Measurements from ENCODE around the gene CRABP1. TPM values are rescaled to one million over a fixed set of nuclear protein-coding genes. Genes with fewer than 3 reads are reported as not detected.

Gene CRABP1
- total and polyA plus RNA-seq, 2 donors from 2014 or later, result 61.0 TPM; not detected in 1

GRCh38 chr15:78306176-78306774, 33.9 kb upstream of the CRABP1 start:
- DNase-seq (no peak), FAIRE-seq (no peak)
- Histone ChIP-seq H3K27me3 (ENCODE audit: control insufficient read depth, insufficient read depth, low read length) (no peaks in the 10 kb centered on the region), H3K4me1 (ENCODE audit: control insufficient read depth in 2 of 3, insufficient read depth in 2 of 3, low read depth in 1 of 3, low read length in 3 of 3) (no peaks in the 10 kb centered on the region), H3K9me3 (ENCODE audit: control insufficient read depth in 2 of 3, insufficient read depth in 1 of 3, low read length in 3 of 3) (no peaks in the 10 kb centered on the region), H3K9ac (ENCODE audit: low read length in 3 of 3) (no peak overlapping the region), H3K4me3 (ENCODE audit: low read length in 3 of 3) (no peak overlapping the region), H3K27ac (ENCODE audit: low read depth in 2 of 2, low read length in 2 of 2) (no peak overlapping the region), H3K36me3 (ENCODE audit: control insufficient read depth in 2 of 3, insufficient read depth in 3 of 3, low read length in 3 of 3) (no peaks in the 10 kb centered on the region)
- intact Hi-C loops (cut with DNase I), result loop anchor here (5.0 kb wide), 1 partner anchor 111 kb away; no protein-coding TSS in a partner anchor
- TF ChIP-seq CTCF (IDR thresholded peaks at IDR 0.05; ENCODE audit: borderline replicate concordance, extremely low read depth, insufficient read depth), result no peak

- FAIRE-seq (no peak), DNase-seq (no peak)
- no peak for TF ChIP-seq CTCF (IDR thresholded peaks at IDR 0.05; ENCODE audit: borderline replicate concordance, extremely low read depth, insufficient read depth)
- Histone ChIP-seq H3K4me3 (ENCODE audit: low read length in 3 of 3) (no peak overlapping the region), H3K27ac (ENCODE audit: low read depth in 2 of 2, low read length in 2 of 2) (no peak overlapping the region), H3K36me3 (ENCODE audit: control insufficient read depth in 2 of 3, insufficient read depth in 3 of 3, low read length in 3 of 3) (no peaks in the 10 kb centered on the region), H3K9me3 (ENCODE audit: control insufficient read depth in 2 of 3, insufficient read depth in 1 of 3, low read length in 3 of 3) (no peaks in the 10 kb centered on the region), H3K4me1 (ENCODE audit: control insufficient read depth in 2 of 3, insufficient read depth in 2 of 3, low read depth in 1 of 3, low read length in 3 of 3) (no peaks in the 10 kb centered on the region), H3K27me3 (ENCODE audit: control insufficient read depth, insufficient read depth, low read length) (no peaks in the 10 kb centered on the region), H3K9ac (ENCODE audit: low read length in 3 of 3) (no peak overlapping the region)
- intact Hi-C loops (cut with DNase I), result loop anchor here (5.0 kb wide), 1 partner anchor 109 kb away; no protein-coding TSS in a partner anchor
Measured at GRCh38 chr15:78307976-78308375, 32.2 kb upstream of the CRABP1 start.

- no peak for FAIRE-seq
- no peak overlapping the region for H3K4me3 ChIP-seq (ENCODE audit: low read length in 3 of 3)
- H3K27me3 ChIP-seq (ENCODE audit: control insufficient read depth, insufficient read depth, low read length), result no peaks in the 10 kb centered on the region
Measured at GRCh38 chr15:78308422-78309032, 31.6 kb upstream of the CRABP1 start.

More at GRCh38 chr15:78308422-78309032, 31.6 kb upstream of the CRABP1 start:
- Histone ChIP-seq H3K27ac (ENCODE audit: low read depth in 2 of 2, low read length in 2 of 2) (no peak overlapping the region), H3K9me3 (ENCODE audit: control insufficient read depth in 2 of 3, insufficient read depth in 1 of 3, low read length in 3 of 3) (no peaks in the 10 kb centered on the region), H3K4me1 (ENCODE audit: control insufficient read depth in 2 of 3, insufficient read depth in 2 of 3, low read depth in 1 of 3, low read length in 3 of 3) (no peaks in the 10 kb centered on the region), H3K36me3 (ENCODE audit: control insufficient read depth in 2 of 3, insufficient read depth in 3 of 3, low read length in 3 of 3) (no peaks in the 10 kb centered on the region), H3K9ac (ENCODE audit: low read length in 3 of 3) (no peak overlapping the region)
- DNase-seq, result peak in 4 of 5 donors; percentile 84 to 90 (median 88)
- peak; percentile 81 for TF ChIP-seq CTCF (IDR thresholded peaks at IDR 0.05; ENCODE audit: borderline replicate concordance, extremely low read depth, insufficient read depth)
- intact Hi-C loops (cut with DNase I), result loop anchor here (5.0 kb wide), 1 partner anchor 109 kb away; no protein-coding TSS in a partner anchor
